Liver (tissue), 9 donors: ENCODE data around the gene CDK10. TPM values are rescaled to one million over a fixed set of nuclear protein-coding genes. Genes with fewer than 3 reads are reported as not detected.

ENCODE experiments used
- DNase-seq: peaks from one replicate; pipeline ENCODE4 v3.0.0-alpha.2; 2017; ENCODE audit warnings: low spot score
- H3K27ac ChIP-seq, 2 donors: one replicate each; pipeline ENCODE4 v1.7.0; 2013; ENCODE audit warnings: inconsistent platforms in 2 of 2, low read length in 2 of 2, control low read depth in 1 of 2, low read depth in 1 of 2, mild to moderate bottlenecking in 1 of 2
- H3K27me3 ChIP-seq, 4 donors: one replicate each; pipeline versions ENCODE4 v1.6.1 to v1.7.0; 2013; ENCODE audit warnings: low read length in 3 of 4, inconsistent platforms in 1 of 4, mild to moderate bottlenecking in 1 of 4, moderate library complexity in 1 of 4; ENCODE audit not compliant: control insufficient read depth in 4 of 4, insufficient read depth in 4 of 4
- H3K36me3 ChIP-seq, 4 donors: one replicate each; pipeline versions ENCODE4 v1.6.1 to v1.7.0; 2013; ENCODE audit warnings: low read length in 3 of 4, mild to moderate bottlenecking in 3 of 4, low read depth in 1 of 4, moderate library complexity in 1 of 4; ENCODE audit not compliant: control insufficient read depth in 4 of 4, insufficient read depth in 3 of 4
- H3K4me1 ChIP-seq, 4 donors: one replicate each; pipeline versions ENCODE4 v1.6.1 to v1.7.0; 2013; ENCODE audit warnings: low read length in 3 of 4, mild to moderate bottlenecking in 3 of 4, moderate library complexity in 1 of 4; ENCODE audit not compliant: control insufficient read depth in 4 of 4, insufficient read depth in 4 of 4
- H3K4me3 ChIP-seq, 3 donors: one replicate each; pipeline versions ENCODE4 v1.6.1 to v1.7.0; 2013; ENCODE audit warnings: low read length in 3 of 3, control low read depth in 1 of 3, low read depth in 1 of 3, mild to moderate bottlenecking in 1 of 3
- H3K9ac ChIP-seq, 2 donors: one replicate each; pipeline ENCODE4 v1.7.0; 2013; ENCODE audit warnings: low read length in 2 of 2, mild to moderate bottlenecking in 2 of 2, moderate library complexity in 2 of 2, control low read depth in 1 of 2, low read depth in 1 of 2
- H3K9me3 ChIP-seq, 4 donors: one replicate each; pipeline versions ENCODE4 v1.6.1 to v1.7.0; 2013; ENCODE audit warnings: low read length in 3 of 4; ENCODE audit not compliant: control insufficient read depth in 4 of 4
- CTCF ChIP-seq: fragments of 150-350 bp; IDR thresholded peaks from 2 replicates; pipeline ENCODE4 v1.5.1; 2017; ENCODE audit warnings: improper control_type of control experiment, low read depth, low read length; ENCODE audit not compliant: missing input control
- EGR1 ChIP-seq, 2 donors: IDR thresholded peaks; 2 replicates each; pipeline ENCODE4 v1.6.1; 2016 to 2018; ENCODE audit warnings: antibody characterized with exemption in 2 of 2, low read depth in 2 of 2
- FOXA2 ChIP-seq: IDR thresholded peaks from 2 replicates; pipeline ENCODE4 v1.6.1; 2016; ENCODE audit warnings: antibody characterized with exemption
- GABPA ChIP-seq, 2 donors: IDR thresholded peaks in 1 of 2; conservative IDR thresholded peaks in 1 of 2; 2 replicates each; pipeline ENCODE4 v1.6.1; 2016; ENCODE audit warnings: antibody characterized with exemption in 2 of 2, mild to moderate bottlenecking in 1 of 2, moderate library complexity in 1 of 2
- HNF4A ChIP-seq, 2 donors: conservative IDR thresholded peaks; 2 replicates each; pipeline ENCODE4 v1.6.1; 2016; ENCODE audit warnings: antibody characterized with exemption in 2 of 2, mild to moderate bottlenecking in 2 of 2
- HNF4G ChIP-seq: IDR thresholded peaks from 2 replicates; pipeline ENCODE4 v1.6.1; 2016; ENCODE audit warnings: antibody characterized with exemption
- JUND ChIP-seq, 2 donors: IDR thresholded peaks; 2 replicates each; pipeline ENCODE4 v1.6.1; 2016; ENCODE audit warnings: antibody characterized with exemption in 2 of 2
- MAX ChIP-seq: IDR thresholded peaks from 2 replicates; pipeline ENCODE4 v1.6.1; 2016; ENCODE audit warnings: antibody characterized with exemption
- NR2F2 ChIP-seq: IDR thresholded peaks from 2 replicates; pipeline ENCODE4 v1.6.1; 2016; ENCODE audit warnings: antibody characterized with exemption
- RAD21 ChIP-seq, 2 donors: IDR thresholded peaks; 2 replicates each; pipeline ENCODE4 v1.6.1; 2016; ENCODE audit warnings: antibody characterized with exemption in 2 of 2, mild to moderate bottlenecking in 2 of 2
- REST ChIP-seq: IDR thresholded peaks from 2 replicates; pipeline ENCODE4 v1.6.1; 2016; ENCODE audit warnings: antibody characterized with exemption, mild to moderate bottlenecking
- RXRA ChIP-seq, 2 donors: IDR thresholded peaks; 2 replicates each; pipeline ENCODE4 v1.6.1; 2017 to 2018; ENCODE audit warnings: antibody characterized with exemption in 2 of 2, mild to moderate bottlenecking in 1 of 2
- TAF1 ChIP-seq: conservative IDR thresholded peaks from 2 replicates; pipeline ENCODE4 v1.6.1; 2016; ENCODE audit warnings: antibody characterized with exemption, mild to moderate bottlenecking
- YY1 ChIP-seq: IDR thresholded peaks from 2 replicates; pipeline ENCODE4 v1.6.1; 2016; ENCODE audit warnings: antibody characterized with exemption, mild to moderate bottlenecking
- WGBS: extraction: QIAGEN DNeasy Blood & Tissue Kit; methylation state at CpG from one replicate; pipeline ENCODE4 v1.1.7; 2013; 5-methylcytosine and 5-hydroxymethylcytosine counted together
- polyA plus RNA-seq, 2 donors: library from polyadenylated mRNA; stranded (reverse) in 1 of 2; unstranded in 1 of 2; fragments of 200-250 nt in 1 of 2; fragments of >200 nt in 1 of 2; fragmentation: Nextera tagmentation in 1 of 2; extraction: Ambion mirVana in 1 of 2; gene quantifications; one replicate each; pipeline versions ENCODE4 v1.2.1 to v1.2.3, GENCODE V29; 2013 to 2015
- total RNA-seq, 2 donors: library from RNA; depleted of rRNA; stranded (reverse); fragments of >200 nt; gene quantifications; one replicate each; pipeline ENCODE4 v1.2.3, GENCODE V29; 2014
- TF ChIP-seq, protein P1 (sequence below): IDR thresholded peaks from 2 replicates; pipeline ENCODE4 v1.6.1; 2016; ENCODE audit warnings: antibody characterized with exemption
- TF ChIP-seq, protein P2 (sequence below): IDR thresholded peaks from 2 replicates; pipeline ENCODE4 v1.6.1; 2016; ENCODE audit warnings: antibody characterized with exemption
- donor health status: healthy.
- donor health status: healthy.
- donor health status: healthy.
- donor health status: healthy.
- donor health status: healthy.

The CDK10 gene
- total and polyA plus RNA-seq, 4 donors = 25.1 to 81.2 (median 56.0) TPM

DNA sequence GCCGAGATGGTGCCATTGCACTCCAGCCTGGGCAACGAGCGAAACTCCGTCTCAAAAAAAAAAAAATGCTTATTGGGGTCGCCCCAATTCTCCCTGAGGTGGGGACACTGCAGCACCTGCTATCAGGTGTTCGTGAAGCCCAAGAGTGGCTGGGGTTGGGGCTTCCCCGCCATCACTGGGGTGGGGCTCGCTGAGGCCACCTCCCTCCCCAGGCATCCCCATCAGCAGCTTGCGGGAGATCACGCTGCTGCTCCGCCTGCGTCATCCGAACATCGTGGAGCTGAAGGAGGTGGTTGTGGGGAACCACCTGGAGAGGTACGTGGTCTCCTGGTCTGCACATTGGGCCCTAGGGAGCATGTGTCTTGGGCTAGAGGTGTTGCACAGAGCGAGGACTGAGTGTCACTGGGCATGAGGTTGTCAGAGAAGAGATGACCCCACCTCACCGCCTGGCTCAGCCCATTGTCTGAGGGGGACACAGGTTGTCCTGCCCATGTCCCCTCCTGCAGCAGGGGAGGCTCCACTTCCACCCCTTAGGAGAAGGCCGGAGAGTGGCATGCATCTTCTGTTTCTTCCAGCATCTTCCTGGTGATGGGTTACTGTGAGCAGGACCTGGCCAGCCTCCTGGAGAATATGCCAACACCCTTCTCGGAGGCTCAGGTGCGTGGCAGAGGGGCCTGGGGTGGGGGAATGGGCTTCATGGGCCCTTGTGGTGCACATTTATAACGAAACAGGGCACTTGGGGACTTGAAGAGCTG is 4.9 kb downstream of the CDK10 start:
- Histone ChIP-seq H3K4me3 (no peak overlapping the region), H3K9me3 (no peaks in the 10 kb centered on the region), H3K27ac (no peak overlapping the region), H3K4me1 (peaks cover 3 to 21% (median 14%) of the 10 kb centered on the region in 4 donors), H3K27me3 (no peaks in the 10 kb centered on the region), H3K9ac (no peak overlapping the region), H3K36me3 (peaks cover 14 to 41% (median 22%) of the 10 kb centered on the region in 4 donors)
- 96% methylated on average over 21 of the region's 21 CpGs for WGBS
- TF ChIP-seq NR2F2 = no peak
- no peak for TF ChIP-seq FOXA2
- TF ChIP-seq JUND (IDR thresholded peaks at IDR 0.05) = no peak
- TF ChIP-seq RXRA (IDR thresholded peaks at IDR 0.05) = no peak
- TF ChIP-seq, protein P1, sequence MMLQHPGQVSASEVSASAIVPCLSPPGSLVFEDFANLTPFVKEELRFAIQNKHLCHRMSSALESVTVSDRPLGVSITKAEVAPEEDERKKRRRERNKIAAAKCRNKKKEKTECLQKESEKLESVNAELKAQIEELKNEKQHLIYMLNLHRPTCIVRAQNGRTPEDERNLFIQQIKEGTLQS = no peak
- TF ChIP-seq HNF4G = no peak
- TF ChIP-seq YY1 = no peak
- TF ChIP-seq, protein P2, sequence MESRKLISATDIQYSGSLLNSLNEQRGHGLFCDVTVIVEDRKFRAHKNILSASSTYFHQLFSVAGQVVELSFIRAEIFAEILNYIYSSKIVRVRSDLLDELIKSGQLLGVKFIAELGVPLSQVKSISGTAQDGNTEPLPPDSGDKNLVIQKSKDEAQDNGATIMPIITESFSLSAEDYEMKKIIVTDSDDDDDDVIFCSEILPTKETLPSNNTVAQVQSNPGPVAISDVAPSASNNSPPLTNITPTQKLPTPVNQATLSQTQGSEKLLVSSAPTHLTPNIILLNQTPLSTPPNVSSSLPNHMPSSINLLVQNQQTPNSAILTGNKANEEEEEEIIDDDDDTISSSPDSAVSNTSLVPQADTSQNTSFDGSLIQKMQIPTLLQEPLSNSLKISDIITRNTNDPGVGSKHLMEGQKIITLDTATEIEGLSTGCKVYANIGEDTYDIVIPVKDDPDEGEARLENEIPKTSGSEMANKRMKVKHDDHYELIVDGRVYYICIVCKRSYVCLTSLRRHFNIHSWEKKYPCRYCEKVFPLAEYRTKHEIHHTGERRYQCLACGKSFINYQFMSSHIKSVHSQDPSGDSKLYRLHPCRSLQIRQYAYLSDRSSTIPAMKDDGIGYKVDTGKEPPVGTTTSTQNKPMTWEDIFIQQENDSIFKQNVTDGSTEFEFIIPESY = no peak
- no peak for TF ChIP-seq MAX
- no peak for TF ChIP-seq REST
- TF ChIP-seq EGR1 (IDR thresholded peaks at IDR 0.05; ENCODE audit: low read depth in 2 of 2) = no peak
- TF ChIP-seq RAD21 (IDR thresholded peaks at IDR 0.05) = no peak
- no peak for TF ChIP-seq GABPA (IDR thresholded peaks at IDR 0.05 in 1 of 2, conservative IDR thresholded peaks at IDR 0.05 in 1 of 2)
- TF ChIP-seq TAF1 = no peak
- TF ChIP-seq HNF4A (conservative IDR thresholded peaks at IDR 0.05) = no peak
- TF ChIP-seq CTCF = no peak
- DNase-seq = no peak
